Left kidney (tissue), 2 donors: ENCODE measurements around the gene SNX25. TPM values are rescaled to one million over a fixed set of nuclear protein-coding genes. Genes with fewer than 3 reads are reported as not detected.
"Not testable (repeated sequence)": the region's sequence is repeated elsewhere in the genome, so short reads cannot be mapped to it uniquely, and the experiment has no call there.

Source experiments
- DNase-seq: peaks from one replicate; pipeline ENCODE4 v3.0.0-alpha.2; 2013
- polyA plus RNA-seq: library from polyadenylated mRNA; unstranded; fragments of 120-200 nt; gene quantifications from one replicate; pipeline ENCODE4 v1.2.1, GENCODE V29; 2013; ENCODE audit not compliant: insufficient read length

Gene SNX25
- polyA plus RNA-seq, 1 donor: 26.0 TPM

- DNase-seq: no peak
These were observed 5.0 kb upstream of the SNX25 start for GRCh38 chr4:185204238-185204910.

GRCh38 chr4:185205073-185205472 is 4.3 kb upstream of the SNX25 start:
- DNase-seq: not testable (repeated sequence)

GRCh38 chr4:185205697-185206342 is 3.6 kb upstream of the SNX25 start:
- DNase-seq: no peak

GRCh38 chr4:185207466-185207865 is 1.9 kb upstream of the SNX25 start:
- no peak for DNase-seq

- not testable (repeated sequence) for DNase-seq
These were observed 379 bp downstream of the SNX25 start for GRCh38 chr4:185209852-185210101.

GRCh38 chr4:185210102-185210981 is 944 bp downstream of the SNX25 start:
- DNase-seq: peak; percentile 55

GRCh38 chr4:185211035-185211434 is 1.6 kb downstream of the SNX25 start:
- no peak for DNase-seq

GRCh38 chr4:185211641-185212040 is 2.2 kb downstream of the SNX25 start:
- no peak for DNase-seq

- DNase-seq: no peak
These were observed 3.2 kb downstream of the SNX25 start for GRCh38 chr4:185212581-185212980.

GRCh38 chr4:185213877-185214276 is 4.5 kb downstream of the SNX25 start:
- DNase-seq: no peak

- DNase-seq: no peak
These were observed 5.9 kb downstream of the SNX25 start for GRCh38 chr4:185215261-185215660.

GRCh38 chr4:185217408-185217975 is 8.1 kb downstream of the SNX25 start:
- no peak for DNase-seq

- no peak for DNase-seq
These were observed 8.9 kb downstream of the SNX25 start for GRCh38 chr4:185218312-185218711.

GRCh38 chr4:185219551-185220344 is 10.3 kb downstream of the SNX25 start:
- no peak for DNase-seq

- no peak for DNase-seq
These were observed 12.1 kb downstream of the SNX25 start for GRCh38 chr4:185221491-185221890.

- no peak for DNase-seq
These were observed 12.5 kb downstream of the SNX25 start for GRCh38 chr4:185221912-185222311.

- DNase-seq: no peak
These were observed 13.2 kb downstream of the SNX25 start for GRCh38 chr4:185222598-185222997.

- no peak for DNase-seq
These were observed 15.2 kb downstream of the SNX25 start for GRCh38 chr4:185224597-185224996.

- no peak for DNase-seq
These were observed 16.5 kb downstream of the SNX25 start for GRCh38 chr4:185225940-185226339.

GRCh38 chr4:185227131-185227551 is 17.7 kb downstream of the SNX25 start:
- DNase-seq: no peak

GRCh38 chr4:185227713-185228278 is 18.4 kb downstream of the SNX25 start:
- DNase-seq: no peak
